ENCODE data around the gene WDR73. TPM values are rescaled to one million over a fixed set of nuclear protein-coding genes. Genes with fewer than 3 reads are reported as not detected.

WDR73 gene
- total and polyA plus RNA-seq, 2 of the 8 experiments (the other 6 are each of a cell fraction or from before 2014, with no cell fraction given): 22.7 to 23.1 TPM

GRCh38 chr15:84666373-84666772, 12.3 kb upstream of the WDR73 start:
- no peaks in the 10 kb centered on the region for H3K23me2 ChIP-seq (ENCODE audit: low read depth, low read length)
- no peak overlapping the region for H4K91ac ChIP-seq (replicated peaks; ENCODE audit: insufficient read length, low read length)
- H2AK5ac ChIP-seq (ENCODE audit: low read depth, low read length): no peak overlapping the region
- H3K9ac ChIP-seq (replicated peaks in 1 of 4; ENCODE audit: extremely low read depth in 1 of 4, low read depth in 3 of 4, low read length in 3 of 4): no peak overlapping the region
- no peak overlapping the region for H4K8ac ChIP-seq (ENCODE audit: extremely low read depth, insufficient read depth, low read length)
- no peak overlapping the region for H3K18ac ChIP-seq (ENCODE audit: extremely low read depth, low read length)
- H3K79me2 ChIP-seq (ENCODE audit: control insufficient read depth in 1 of 2, insufficient read depth in 2 of 2, low read length in 2 of 2): no peaks in the 10 kb centered on the region
- no peak overlapping the region for H2BK15ac ChIP-seq (ENCODE audit: low read length)
- no peak overlapping the region for H3K14ac ChIP-seq (ENCODE audit: insufficient read length)
- H4K20me1 ChIP-seq (replicated peaks in 1 of 2; ENCODE audit: control insufficient read depth in 1 of 2, insufficient read depth in 2 of 2, low read length in 2 of 2): no peaks in the 10 kb centered on the region
- FAIRE-seq (no peak), DNase-seq (ENCODE audit: low read depth in 1 of 2, low spot score in 2 of 2) (no peak)
- WGBS, 2 experiments (ENCODE audit: extremely low coverage in 1 of 2, insufficient coverage in 1 of 2, insufficient read length in 1 of 2, insufficient replicate concordance in 2 of 2, low coverage in 1 of 2, low lambda C conversion rate in 2 of 2, missing lambda C conversion rate in 1 of 2): 84% methylated on average over 2 of the region's 2 CpGs; no CpG with 5 or more reads in 1 of the 2 experiments
- H3K36me3 ChIP-seq (ENCODE audit: control insufficient read depth in 2 of 4, insufficient read depth in 4 of 4, low read length in 3 of 4): peaks cover 13 to 38% (median 24%) of the 10 kb centered on the region in 4 experiments
- H3K56ac ChIP-seq (replicated peaks; ENCODE audit: insufficient read length, low read depth, low read length): no peak overlapping the region
- no peak overlapping the region for H2BK5ac ChIP-seq (ENCODE audit: low read depth, low read length)
- no peak overlapping the region for H2BK120ac ChIP-seq (replicated peaks; ENCODE audit: low read depth, low read length)
- H3K4me3 ChIP-seq (ENCODE audit: extremely low read depth in 1 of 4, insufficient read depth in 2 of 4, low read depth in 3 of 4, low read length in 4 of 4): no peak overlapping the region
- H3K4ac ChIP-seq (replicated peaks; ENCODE audit: insufficient read length, low read depth, low read length): no peak overlapping the region
- CTCF ChIA-PET (ENCODE audit: partially characterized antibody): interaction anchor here (1.2 to 1.4 kb wide), 2 partner anchors 11 to 153 kb away, joined by 3 to 5 read pairs; no protein-coding TSS in a partner anchor
- H2BK12ac ChIP-seq (ENCODE audit: low read depth, low read length): no peak overlapping the region
- H3K4me2 ChIP-seq (ENCODE audit: insufficient read depth in 1 of 2, low read depth in 2 of 2, low read length in 2 of 2): no peak overlapping the region
- H3K79me1 ChIP-seq (ENCODE audit: low read depth, low read length): no peaks in the 10 kb centered on the region
- no peaks in the 10 kb centered on the region for H3K27me3 ChIP-seq (replicated peaks in 1 of 4; ENCODE audit: control insufficient read depth in 3 of 4, extremely low read depth in 1 of 4, insufficient read depth in 3 of 4, low read length in 3 of 4)
- no peaks in the 10 kb centered on the region for H3K4me1 ChIP-seq (replicated peaks in 1 of 4; ENCODE audit: control insufficient read depth in 3 of 4, insufficient read depth in 4 of 4, low read length in 3 of 4)
- H3K9me3 ChIP-seq (ENCODE audit: insufficient read depth in 2 of 2, low read depth in 1 of 2, low read length in 1 of 2): no peaks in the 10 kb centered on the region
- H3K27ac ChIP-seq (ENCODE audit: low read depth, low read length): no peak overlapping the region
- H2BK20ac ChIP-seq (ENCODE audit: low read length): no peak overlapping the region
- H3K23ac ChIP-seq (ENCODE audit: insufficient read length): no peak overlapping the region
- POLR2A ChIA-PET (ENCODE audit: partially characterized antibody): interaction anchor here (1.3 kb wide), 2 partner anchors 13 to 38 kb away, joined by 3 to 4 read pairs; no protein-coding TSS in a partner anchor
- no peak overlapping the region for H2AFZ ChIP-seq (ENCODE audit: low read length)
- no peak overlapping the region for H4K5ac ChIP-seq (ENCODE audit: insufficient read length, low read depth, low read length)
- TF ChIP-seq TBP (IDR thresholded peaks at IDR 0.05; ENCODE audit: low read depth, low read length) (no peak), CTCF (IDR thresholded peaks at IDR 0.05; ENCODE audit: control extremely low read depth in 1 of 3, insufficient read depth in 1 of 3, low read depth in 1 of 3, low read length in 3 of 3) (no peak), SIX5 (IDR thresholded peaks at IDR 0.05; ENCODE audit: low read depth, low read length) (no peak), KDM1A (IDR thresholded peaks at IDR 0.05; ENCODE audit: borderline replicate concordance, low read length) (no peak), EZH2 (IDR thresholded peaks at IDR 0.05; ENCODE audit: low read depth, low read length, severe bottlenecking) (no peak), RXRA (IDR thresholded peaks at IDR 0.05; ENCODE audit: insufficient read depth, low read depth, low read length) (no peak), SIRT6 (IDR thresholded peaks at IDR 0.05; ENCODE audit: low read length) (no peak), GABPA (IDR thresholded peaks at IDR 0.05; ENCODE audit: borderline replicate concordance, insufficient read depth, low read length) (no peak), JUN (IDR thresholded peaks at IDR 0.05; ENCODE audit: low read depth, low read length) (no peak), EGR1 (IDR thresholded peaks at IDR 0.05; ENCODE audit: borderline replicate concordance, low read depth, low read length) (no peak), BRCA1 (IDR thresholded peaks at IDR 0.05; ENCODE audit: low read depth, low read length) (no peak)
